ENCODE measurements around the gene CYB561D2.

Gene CYB561D2

DNA sequence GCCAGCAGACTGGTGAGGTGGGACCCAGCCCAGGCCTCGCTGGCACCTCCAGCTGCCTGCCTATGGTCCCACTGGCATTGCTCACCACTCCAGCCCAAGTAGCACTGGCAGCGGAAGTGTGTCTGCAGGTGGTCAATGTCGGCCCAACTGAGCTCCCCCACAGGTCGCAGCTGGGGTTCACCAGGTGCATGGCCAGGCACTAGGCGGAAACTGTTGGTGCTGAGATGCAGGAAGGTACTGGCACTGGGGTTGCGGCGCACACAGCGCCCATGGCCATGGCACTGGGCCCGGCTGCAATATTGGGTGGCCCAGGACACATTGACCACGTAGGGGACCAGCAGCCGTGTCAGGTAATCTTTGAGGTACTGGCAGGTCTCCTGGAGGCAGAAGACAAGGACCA lies 32.5 kb upstream of the CYB561D2 start:
- Histone ChIP-seq H3K27me3 (ENCODE audit: control insufficient read depth in 5 of 5, insufficient read depth in 4 of 5, low read length in 5 of 5) (no peaks in the 10 kb centered on the region), H3K9me3 (ENCODE audit: control insufficient read depth in 5 of 5, low read length in 5 of 5) (no peaks in the 10 kb centered on the region), H3K9ac (ENCODE audit: low read length in 5 of 5) (peak overlapping the region in 2 of 5 donors; percentile 28 to 33), H3K36me3 (ENCODE audit: control insufficient read depth in 5 of 5, insufficient read depth in 5 of 5, low read length in 5 of 5) (peaks cover 0 to 54% (median 49%) of the 10 kb centered on the region in 5 donors), H3K27ac (ENCODE audit: low read depth, low read length) (no peak overlapping the region), H3K4me1 (ENCODE audit: control insufficient read depth in 5 of 5, insufficient read depth in 5 of 5, low read length in 5 of 5) (peaks cover 26 to 77% (median 66%) of the 10 kb centered on the region in 5 donors), H3K4me3 (ENCODE audit: low read depth in 1 of 5, low read length in 5 of 5) (peak overlapping the region in 2 of 5 donors; percentile 79 to 81)

DNA sequence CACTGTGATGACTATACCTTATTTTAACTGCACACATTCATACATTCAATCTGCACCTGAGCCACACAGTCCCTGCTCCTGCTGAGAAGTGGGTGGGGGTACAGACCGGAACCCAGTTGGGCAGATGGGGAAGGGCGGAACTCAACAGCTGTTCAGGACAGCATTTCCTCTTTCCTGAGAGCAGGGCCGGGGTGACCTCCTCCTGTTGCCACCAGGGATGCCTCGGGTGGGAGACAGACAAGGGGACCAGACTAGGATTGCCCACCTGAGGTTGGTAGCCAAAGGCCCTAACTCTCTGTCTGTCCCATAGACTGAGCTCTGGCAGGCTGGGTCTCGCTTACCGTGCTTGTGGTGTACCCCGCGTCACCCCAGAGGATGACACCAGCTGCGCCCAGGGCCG lies 32.0 kb upstream of the CYB561D2 start:
- Histone ChIP-seq H3K27me3 (ENCODE audit: control insufficient read depth in 5 of 5, insufficient read depth in 4 of 5, low read length in 5 of 5) (no peaks in the 10 kb centered on the region), H3K36me3 (ENCODE audit: control insufficient read depth in 5 of 5, insufficient read depth in 5 of 5, low read length in 5 of 5) (peaks cover 0 to 54% (median 49%) of the 10 kb centered on the region in 5 donors), H3K9ac (ENCODE audit: low read length in 5 of 5) (peak overlapping the region in 2 of 5 donors; percentile 10 to 53), H3K9me3 (ENCODE audit: control insufficient read depth in 5 of 5, low read length in 5 of 5) (no peaks in the 10 kb centered on the region), H3K4me1 (ENCODE audit: control insufficient read depth in 5 of 5, insufficient read depth in 5 of 5, low read length in 5 of 5) (peaks cover 26 to 82% (median 71%) of the 10 kb centered on the region in 5 donors), H3K4me3 (ENCODE audit: low read depth in 1 of 5, low read length in 5 of 5) (peak overlapping the region in 4 of 5 donors; percentile 22 to 95 (median 80)), H3K27ac (ENCODE audit: low read depth, low read length) (no peak overlapping the region)

DNA sequence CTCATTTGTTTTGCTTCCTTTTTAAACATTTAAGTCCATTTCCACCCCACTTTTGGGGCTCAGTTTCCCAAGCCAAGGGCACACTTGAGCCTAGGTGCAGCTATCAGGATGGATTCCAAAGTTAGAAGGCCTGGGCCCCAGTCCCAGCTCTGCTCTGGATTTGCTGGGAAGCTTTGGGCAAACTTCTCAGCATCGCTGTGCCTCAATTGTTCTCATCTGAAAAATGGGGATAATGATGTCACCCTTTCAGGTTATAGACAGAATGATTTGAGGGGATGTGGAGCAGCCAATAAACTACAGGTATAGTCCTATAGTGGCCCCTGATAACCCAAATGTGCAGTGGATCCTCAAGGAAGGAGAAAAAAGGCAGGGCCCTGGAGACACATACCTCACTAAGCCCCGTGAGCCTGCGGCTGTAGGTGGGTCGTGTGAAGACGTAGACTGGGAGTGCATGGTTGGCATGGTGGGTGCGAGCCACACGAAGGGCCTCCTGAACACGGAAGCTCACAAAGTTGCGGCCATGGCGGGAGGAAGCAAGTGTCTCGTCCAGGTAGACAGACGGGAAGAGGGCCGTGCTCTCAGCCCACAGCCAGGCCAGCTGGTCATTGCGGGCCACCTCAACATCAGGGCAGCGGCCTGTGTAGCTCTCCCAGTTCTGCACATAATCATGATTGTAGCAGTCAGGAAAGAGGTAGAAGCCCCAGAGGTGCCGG lies 31.3 kb upstream of the CYB561D2 start:
- Histone ChIP-seq H3K4me1 (ENCODE audit: control insufficient read depth in 5 of 5, insufficient read depth in 5 of 5, low read length in 5 of 5) (peaks cover 28 to 84% (median 73%) of the 10 kb centered on the region in 5 donors), H3K4me3 (ENCODE audit: low read depth in 1 of 5, low read length in 5 of 5) (peak overlapping the region; percentile 22 to 95 (median 79)), H3K27me3 (ENCODE audit: control insufficient read depth in 5 of 5, insufficient read depth in 4 of 5, low read length in 5 of 5) (no peaks in the 10 kb centered on the region), H3K27ac (ENCODE audit: low read depth, low read length) (no peak overlapping the region), H3K36me3 (ENCODE audit: control insufficient read depth in 5 of 5, insufficient read depth in 5 of 5, low read length in 5 of 5) (peaks cover 0 to 54% (median 49%) of the 10 kb centered on the region in 5 donors), H3K9me3 (ENCODE audit: control insufficient read depth in 5 of 5, low read length in 5 of 5) (no peaks in the 10 kb centered on the region), H3K9ac (ENCODE audit: low read length in 5 of 5) (peak overlapping the region in 2 of 5 donors; percentile 10 to 53)

DNA sequence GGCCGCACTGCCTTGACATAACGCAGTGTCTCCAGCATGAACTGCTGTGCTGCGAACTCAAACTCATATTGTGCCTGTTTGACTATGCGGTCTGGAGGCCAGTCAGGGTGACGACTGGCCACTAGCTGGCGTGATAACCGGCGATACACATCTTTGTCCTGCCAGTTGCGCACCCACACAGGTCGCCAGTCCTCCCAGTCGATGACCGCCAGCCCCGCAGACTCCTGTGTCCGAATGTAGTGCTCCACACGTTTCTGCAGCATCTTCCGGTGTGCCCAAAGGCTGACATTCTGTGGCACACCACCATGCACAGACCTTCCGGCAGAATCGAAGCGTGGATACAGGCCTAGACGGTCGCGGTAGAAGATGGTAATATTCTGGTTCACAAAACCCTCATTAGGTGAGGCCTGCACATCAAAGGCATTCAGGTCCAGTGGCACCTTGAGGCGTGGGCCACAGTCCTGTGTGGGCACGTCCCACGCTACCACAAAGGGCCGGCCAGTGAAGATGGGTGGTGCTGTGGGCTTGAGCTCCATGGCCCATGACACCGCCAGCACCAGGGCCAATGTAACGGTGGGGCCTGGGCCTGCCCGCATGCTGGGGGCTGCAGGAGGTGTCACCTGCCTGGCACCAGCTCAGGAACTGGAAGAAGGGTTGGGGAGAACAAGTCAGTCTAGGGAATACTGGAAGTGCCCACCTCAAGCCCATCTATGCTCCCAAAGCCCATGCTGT lies 30.6 kb upstream of the CYB561D2 start:
- Histone ChIP-seq H3K36me3 (ENCODE audit: control insufficient read depth in 5 of 5, insufficient read depth in 5 of 5, low read length in 5 of 5) (peaks cover 0 to 46% (median 44%) of the 10 kb centered on the region in 5 donors), H3K27me3 (ENCODE audit: control insufficient read depth in 5 of 5, insufficient read depth in 4 of 5, low read length in 5 of 5) (no peaks in the 10 kb centered on the region), H3K4me1 (ENCODE audit: control insufficient read depth in 5 of 5, insufficient read depth in 5 of 5, low read length in 5 of 5) (peaks cover 31 to 83% (median 73%) of the 10 kb centered on the region in 5 donors), H3K4me3 (ENCODE audit: low read depth in 1 of 5, low read length in 5 of 5) (peak overlapping the region; percentile 76 to 97 (median 81)), H3K27ac (ENCODE audit: low read depth, low read length) (peak overlapping the region; percentile 86), H3K9ac (ENCODE audit: low read length in 5 of 5) (peak overlapping the region; percentile 72 to 95 (median 84)), H3K9me3 (ENCODE audit: control insufficient read depth in 5 of 5, low read length in 5 of 5) (no peaks in the 10 kb centered on the region)

DNA sequence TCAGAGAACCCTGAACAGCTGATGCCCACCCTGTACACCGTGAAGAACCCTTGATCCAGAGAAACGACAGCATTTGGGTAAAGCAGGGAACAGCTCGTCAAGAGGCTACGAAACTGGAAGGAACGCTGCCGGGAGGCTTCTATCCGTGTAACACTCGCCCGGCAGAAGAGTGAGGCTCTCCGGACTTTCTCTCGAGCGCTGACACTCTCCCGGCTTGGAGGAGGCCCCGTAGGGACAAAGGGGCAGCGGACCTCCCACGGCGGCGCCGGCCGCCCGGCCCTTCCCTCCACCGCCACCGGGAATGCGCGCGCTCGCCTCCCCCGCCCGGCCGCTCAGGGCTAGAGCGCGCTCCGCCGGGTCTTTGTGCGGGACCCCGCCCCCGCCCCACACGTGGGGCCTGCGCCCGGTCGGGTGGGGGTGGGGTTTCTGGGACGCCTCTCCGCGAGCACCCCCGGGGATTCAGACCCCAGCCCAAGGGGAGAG lies 29.8 kb upstream of the CYB561D2 start:
- Histone ChIP-seq H3K27me3 (ENCODE audit: control insufficient read depth in 5 of 5, insufficient read depth in 4 of 5, low read length in 5 of 5) (no peaks in the 10 kb centered on the region), H3K36me3 (ENCODE audit: control insufficient read depth in 5 of 5, insufficient read depth in 5 of 5, low read length in 5 of 5) (peaks cover 0 to 47% (median 44%) of the 10 kb centered on the region in 5 donors), H3K9ac (ENCODE audit: low read length in 5 of 5) (peak overlapping the region; percentile 72 to 95 (median 84)), H3K27ac (ENCODE audit: low read depth, low read length) (peak overlapping the region; percentile 86), H3K4me3 (ENCODE audit: low read depth in 1 of 5, low read length in 5 of 5) (peak overlapping the region; percentile 76 to 97 (median 81)), H3K9me3 (ENCODE audit: control insufficient read depth in 5 of 5, low read length in 5 of 5) (no peaks in the 10 kb centered on the region), H3K4me1 (ENCODE audit: control insufficient read depth in 5 of 5, insufficient read depth in 5 of 5, low read length in 5 of 5) (peaks cover 29 to 86% (median 77%) of the 10 kb centered on the region in 5 donors)

DNA sequence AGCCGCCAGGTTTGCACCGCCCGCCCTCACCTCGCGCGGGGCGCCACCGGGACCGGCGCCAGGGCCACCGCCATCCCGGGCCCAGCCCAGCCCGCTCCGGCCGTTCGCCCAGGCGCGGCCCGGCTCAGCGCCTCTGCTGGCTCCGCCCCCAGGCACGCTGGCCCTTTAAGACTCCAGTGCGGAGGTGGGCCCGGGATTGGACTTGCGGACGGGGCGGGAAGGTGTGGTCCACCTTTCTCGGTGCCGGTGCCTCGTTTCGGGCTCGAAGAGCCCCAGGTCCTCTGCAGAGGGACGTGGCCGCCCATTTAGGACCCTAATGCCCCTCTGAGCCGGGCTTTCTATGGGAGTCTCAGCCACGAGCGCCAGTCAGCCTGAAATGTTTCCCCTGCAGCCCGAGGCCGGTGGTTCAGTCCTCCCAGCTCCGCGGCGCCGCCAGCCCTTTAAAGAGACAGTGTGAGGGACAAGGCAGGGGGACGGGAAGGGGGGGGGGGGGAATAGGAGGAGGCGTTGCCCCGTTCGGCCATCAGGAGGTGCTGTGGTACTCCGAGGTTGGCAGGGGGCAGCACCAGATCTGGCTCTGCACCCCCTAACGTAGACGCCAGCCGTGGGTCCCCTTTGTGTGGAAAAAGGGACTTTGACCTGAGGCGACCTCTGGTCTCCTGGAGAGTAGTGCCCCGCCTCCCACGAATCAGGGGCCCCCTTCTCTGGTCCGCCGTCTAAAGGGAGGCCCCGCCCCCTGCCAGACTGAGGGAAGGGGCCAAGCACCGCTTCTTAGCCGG lies 29.1 kb upstream of the CYB561D2 start:
- peak overlapping the region; percentile 59 to 95 (median 79) for H3K4me3 ChIP-seq (ENCODE audit: low read depth in 1 of 5, low read length in 5 of 5)
- H3K27ac ChIP-seq (ENCODE audit: low read depth, low read length), result peak overlapping the region; percentile 86
- H3K9me3 ChIP-seq (ENCODE audit: control insufficient read depth in 5 of 5, low read length in 5 of 5), result no peaks in the 10 kb centered on the region
- H3K9ac ChIP-seq (ENCODE audit: low read length in 5 of 5), result peak overlapping the region in 4 of 5 donors; percentile 76 to 95 (median 84)
- H3K27me3 ChIP-seq (ENCODE audit: control insufficient read depth in 5 of 5, insufficient read depth in 4 of 5, low read length in 5 of 5), result no peaks in the 10 kb centered on the region
- peaks cover 29 to 82% (median 77%) of the 10 kb centered on the region in 5 donors for H3K4me1 ChIP-seq (ENCODE audit: control insufficient read depth in 5 of 5, insufficient read depth in 5 of 5, low read length in 5 of 5)
- H3K36me3 ChIP-seq (ENCODE audit: control insufficient read depth in 5 of 5, insufficient read depth in 5 of 5, low read length in 5 of 5), result peaks cover 0 to 48% (median 43%) of the 10 kb centered on the region in 5 donors

DNA sequence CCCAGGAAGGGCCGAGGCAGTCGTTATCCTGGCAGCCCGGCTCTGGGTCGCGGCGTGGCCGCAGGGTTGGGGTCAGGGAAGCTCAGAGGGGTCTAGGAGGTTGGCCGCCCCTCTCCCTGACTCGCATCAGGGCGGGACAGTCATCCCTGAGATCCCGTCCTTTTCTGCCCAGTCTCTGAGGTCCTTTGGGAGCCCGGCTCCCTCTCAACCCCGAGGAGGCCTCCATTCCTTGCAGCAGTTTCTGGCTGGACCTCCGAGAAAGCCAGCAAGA lies 28.6 kb upstream of the CYB561D2 start:
- H3K9me3 ChIP-seq (ENCODE audit: control insufficient read depth in 5 of 5, low read length in 5 of 5), result no peaks in the 10 kb centered on the region
- peaks cover 28 to 81% (median 78%) of the 10 kb centered on the region in 5 donors for H3K4me1 ChIP-seq (ENCODE audit: control insufficient read depth in 5 of 5, insufficient read depth in 5 of 5, low read length in 5 of 5)
- peak overlapping the region in 3 of 5 donors; percentile 62 to 95 (median 76) for H3K9ac ChIP-seq (ENCODE audit: low read length in 5 of 5)
- peak overlapping the region; percentile 46 to 95 (median 79) for H3K4me3 ChIP-seq (ENCODE audit: low read depth in 1 of 5, low read length in 5 of 5)
- peaks cover 0 to 43% (median 38%) of the 10 kb centered on the region in 5 donors for H3K36me3 ChIP-seq (ENCODE audit: control insufficient read depth in 5 of 5, insufficient read depth in 5 of 5, low read length in 5 of 5)
- H3K27me3 ChIP-seq (ENCODE audit: control insufficient read depth in 5 of 5, insufficient read depth in 4 of 5, low read length in 5 of 5), result no peaks in the 10 kb centered on the region
- peak overlapping the region; percentile 86 for H3K27ac ChIP-seq (ENCODE audit: low read depth, low read length)

DNA sequence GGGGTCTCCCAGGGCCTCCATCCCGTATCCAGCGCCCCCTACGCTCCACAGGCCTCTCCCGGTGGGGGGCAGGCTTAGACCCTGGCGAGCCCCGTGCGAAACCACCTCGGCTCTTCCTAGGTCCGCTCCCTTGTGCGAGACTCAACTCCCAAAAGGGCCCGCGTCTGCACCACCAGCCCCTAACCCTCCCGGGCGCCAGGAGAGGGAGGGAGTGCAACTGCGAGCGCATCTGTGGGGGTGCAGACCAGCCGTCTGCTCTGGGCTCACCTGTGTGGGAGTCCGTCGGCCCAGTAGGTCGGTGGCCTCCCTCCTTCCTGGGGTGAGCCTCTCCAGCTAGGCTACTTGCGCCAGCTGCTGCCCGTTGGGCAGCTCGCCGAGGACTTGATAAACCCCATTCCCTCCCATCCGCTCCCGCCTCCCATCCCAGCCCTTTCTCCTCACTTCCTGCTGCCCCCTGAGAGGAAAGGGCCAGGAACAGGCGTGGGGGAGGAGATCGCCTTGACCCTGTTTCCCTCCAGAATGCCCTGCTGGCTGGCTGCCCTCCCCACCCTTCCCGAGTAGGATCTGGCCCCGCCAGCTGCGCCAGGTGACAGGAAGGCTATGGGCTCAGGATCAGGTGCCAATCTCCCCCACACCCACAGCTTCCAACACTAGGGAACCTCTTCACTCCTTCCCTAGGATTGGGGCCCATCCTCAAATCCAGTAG lies 28.1 kb upstream of the CYB561D2 start, which contains the start of gene HYAL2:
HYAL2 (minus strand) TSS at position 360 of the 706 bp plus-strand sequence. CDS start 2,256 bp downstream, outside the sequence.
- peak within 1 kb of the TSS; percentile 86 for H3K27ac ChIP-seq (ENCODE audit: low read depth, low read length)
- H3K4me1 ChIP-seq (ENCODE audit: control insufficient read depth in 5 of 5, insufficient read depth in 5 of 5, low read length in 5 of 5), result peaks cover 27 to 81% (median 78%) of the 10 kb centered on the region in 5 donors
- no peaks in the 10 kb centered on the region for H3K27me3 ChIP-seq (ENCODE audit: control insufficient read depth in 5 of 5, insufficient read depth in 4 of 5, low read length in 5 of 5)
- peak within 1 kb of the TSS; percentile 59 to 95 (median 79) for H3K4me3 ChIP-seq (ENCODE audit: low read depth in 1 of 5, low read length in 5 of 5)
- H3K36me3 ChIP-seq (ENCODE audit: control insufficient read depth in 5 of 5, insufficient read depth in 5 of 5, low read length in 5 of 5), result peaks cover 0 to 38% (median 33%) of the 10 kb centered on the region in 5 donors
- H3K9ac ChIP-seq (ENCODE audit: low read length in 5 of 5), result peak within 1 kb of the TSS in 4 of 5 donors; percentile 76 to 95 (median 84)
- no peaks in the 10 kb centered on the region for H3K9me3 ChIP-seq (ENCODE audit: control insufficient read depth in 5 of 5, low read length in 5 of 5)

DNA sequence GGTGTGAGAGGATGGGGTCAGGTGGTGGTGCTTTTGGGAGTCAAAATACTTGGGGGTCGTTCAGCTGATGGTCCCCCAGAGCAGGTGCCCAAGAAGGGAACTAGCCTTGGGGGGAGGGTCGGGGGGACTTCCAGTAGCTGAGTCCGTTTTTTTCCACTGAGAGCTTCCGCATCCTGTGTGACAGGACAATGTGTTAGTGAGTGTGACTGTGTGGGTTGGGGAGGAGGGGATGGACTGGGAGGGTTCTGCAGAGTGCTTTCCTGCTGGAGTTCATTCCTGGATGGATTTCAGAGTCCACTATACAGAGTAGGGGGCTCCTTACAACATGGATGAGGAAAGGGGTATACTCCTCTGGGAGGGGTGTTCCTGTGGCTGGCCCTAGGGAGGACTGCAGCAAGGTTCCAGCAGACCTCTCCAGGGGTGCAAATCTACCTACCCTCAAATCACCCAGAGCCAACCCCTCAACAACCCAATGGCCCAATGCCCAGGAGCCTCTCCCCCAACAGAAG lies 27.5 kb upstream of the CYB561D2 start:
- H3K4me3 ChIP-seq (ENCODE audit: low read depth in 1 of 5, low read length in 5 of 5), result peak overlapping the region in 4 of 5 donors; percentile 16 to 95 (median 80)
- peaks cover 27 to 79% (median 75%) of the 10 kb centered on the region in 5 donors for H3K4me1 ChIP-seq (ENCODE audit: control insufficient read depth in 5 of 5, insufficient read depth in 5 of 5, low read length in 5 of 5)
- H3K36me3 ChIP-seq (ENCODE audit: control insufficient read depth in 5 of 5, insufficient read depth in 5 of 5, low read length in 5 of 5), result peaks cover 0 to 33% (median 28%) of the 10 kb centered on the region in 5 donors
- H3K27ac ChIP-seq (ENCODE audit: low read depth, low read length), result peak overlapping the region; percentile 86
- peak overlapping the region in 2 of 5 donors; percentile 76 to 95 for H3K9ac ChIP-seq (ENCODE audit: low read length in 5 of 5)
- no peaks in the 10 kb centered on the region for H3K27me3 ChIP-seq (ENCODE audit: control insufficient read depth in 5 of 5, insufficient read depth in 4 of 5, low read length in 5 of 5)
- no peaks in the 10 kb centered on the region for H3K9me3 ChIP-seq (ENCODE audit: control insufficient read depth in 5 of 5, low read length in 5 of 5)

Measured in subcutaneous abdominal adipose tissue (tissue), 5 donors.